OCI-LY7 (cell line): ENCODE measurements around the gene C3.
"Not testable (repeated sequence)": the region's sequence is repeated elsewhere in the genome, so short reads cannot be mapped to it uniquely, and the experiment has no call there.

Experiments used
- EZH2phosphoT487 ChIP-seq: fragments of 200-600 bp; sonication (generic); IDR thresholded peaks from 2 replicates; pipeline ENCODE4 v1.6.1; 2018; ENCODE audit warnings: low read depth, borderline replicate concordance, mild to moderate bottlenecking, mixed run types, antibody characterized with exemption, low read length, moderate library complexity, mixed read lengths
- TF ChIP-seq, protein P1 (sequence below): fragments of 200-600 bp; sonication (generic); conservative IDR thresholded peaks from 2 replicates; pipeline ENCODE4 v1.5.1; 2014; ENCODE audit warnings: mild to moderate bottlenecking, antibody characterized with exemption, low read length, moderate library complexity, mixed read lengths

- not testable (repeated sequence) for TF ChIP-seq EZH2phosphoT487
- TF ChIP-seq, protein P1, sequence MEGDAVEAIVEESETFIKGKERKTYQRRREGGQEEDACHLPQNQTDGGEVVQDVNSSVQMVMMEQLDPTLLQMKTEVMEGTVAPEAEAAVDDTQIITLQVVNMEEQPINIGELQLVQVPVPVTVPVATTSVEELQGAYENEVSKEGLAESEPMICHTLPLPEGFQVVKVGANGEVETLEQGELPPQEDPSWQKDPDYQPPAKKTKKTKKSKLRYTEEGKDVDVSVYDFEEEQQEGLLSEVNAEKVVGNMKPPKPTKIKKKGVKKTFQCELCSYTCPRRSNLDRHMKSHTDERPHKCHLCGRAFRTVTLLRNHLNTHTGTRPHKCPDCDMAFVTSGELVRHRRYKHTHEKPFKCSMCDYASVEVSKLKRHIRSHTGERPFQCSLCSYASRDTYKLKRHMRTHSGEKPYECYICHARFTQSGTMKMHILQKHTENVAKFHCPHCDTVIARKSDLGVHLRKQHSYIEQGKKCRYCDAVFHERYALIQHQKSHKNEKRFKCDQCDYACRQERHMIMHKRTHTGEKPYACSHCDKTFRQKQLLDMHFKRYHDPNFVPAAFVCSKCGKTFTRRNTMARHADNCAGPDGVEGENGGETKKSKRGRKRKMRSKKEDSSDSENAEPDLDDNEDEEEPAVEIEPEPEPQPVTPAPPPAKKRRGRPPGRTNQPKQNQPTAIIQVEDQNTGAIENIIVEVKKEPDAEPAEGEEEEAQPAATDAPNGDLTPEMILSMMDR: not testable (repeated sequence)
Observed at GRCh38 chr19:6762253-6762797, 41.9 kb upstream of the C3 start.
